GM08714 (cell line): ENCODE data around the gene ATP5PB.

ENCODE experiments used
- H3K4me3 ChIP-seq: fragments of 200-500 bp; sonication (Bioruptor generic); 2 replicates; pipeline ENCODE4 v1.5.1; 2014; ENCODE audit warnings: mild to moderate bottlenecking, low read length, inconsistent platforms
- ZNF274 ChIP-seq: IDR thresholded peaks from 2 replicates; pipeline ENCODE4 v1.6.1; 2012; ENCODE audit warnings: mild to moderate bottlenecking, low read depth, low read length

ATP5PB gene

GRCh38 chr1:111501645-111502044, 52.4 kb downstream of the ATP5PB start:
- no peak overlapping the region for H3K4me3 ChIP-seq
- TF ChIP-seq ZNF274 = no peak

- H3K4me3 ChIP-seq = no peak within 1 kb of the TSS
- TF ChIP-seq ZNF274 = no peak
Measured at GRCh38 chr1:111503585-111504060, 54.4 kb downstream of the ATP5PB start, which contains the start of the genes ADORA3 and TMIGD3. Gene ADORA3, minus strand, starts transcription at chr1:111503633. Its CDS starts 279 bp downstream, at chr1:111503354. Gene TMIGD3, minus strand, starts transcription at chr1:111503633. Its CDS starts 279 bp downstream, at chr1:111503354.

- no peak for TF ChIP-seq ZNF274
- H3K4me3 ChIP-seq = no peak overlapping the region
Measured at GRCh38 chr1:111504097-111504496, 54.8 kb downstream of the ATP5PB start.

- H3K4me3 ChIP-seq = peak overlapping the region; percentile 14; the same call in 1 of the 2 replicates
- TF ChIP-seq ZNF274 = no peak
Measured at GRCh38 chr1:111505641-111506119, 56.4 kb downstream of the ATP5PB start.

- TF ChIP-seq ZNF274 = no peak
- no peak overlapping the region for H3K4me3 ChIP-seq
Measured at GRCh38 chr1:111506561-111506960, 57.3 kb downstream of the ATP5PB start.

GRCh38 chr1:111507411-111508201, 58.3 kb downstream of the ATP5PB start:
- no peak for TF ChIP-seq ZNF274
- H3K4me3 ChIP-seq = peak overlapping the region; percentile 23; the same call in 1 of the 2 replicates

GRCh38 chr1:111509997-111510375, 60.7 kb downstream of the ATP5PB start:
- no peak for TF ChIP-seq ZNF274
- H3K4me3 ChIP-seq = no peak overlapping the region

GRCh38 chr1:111511370-111511769, 62.1 kb downstream of the ATP5PB start:
- H3K4me3 ChIP-seq = no peak overlapping the region
- no peak for TF ChIP-seq ZNF274
